NCI-H510A treated with DMSO at 0.1 percent for 48 hours (cell line): Measurements from ENCODE around the gene MTUS2.
"Not testable (repeated sequence)": the region's sequence is repeated elsewhere in the genome, so short reads cannot be mapped to it uniquely, and the experiment has no call there.

Source experiments
- DNase-seq: peaks from one replicate; lab custom pipeline; 2025; lab: John Stamatoyannopoulos, UW

MTUS2 gene

DNA sequence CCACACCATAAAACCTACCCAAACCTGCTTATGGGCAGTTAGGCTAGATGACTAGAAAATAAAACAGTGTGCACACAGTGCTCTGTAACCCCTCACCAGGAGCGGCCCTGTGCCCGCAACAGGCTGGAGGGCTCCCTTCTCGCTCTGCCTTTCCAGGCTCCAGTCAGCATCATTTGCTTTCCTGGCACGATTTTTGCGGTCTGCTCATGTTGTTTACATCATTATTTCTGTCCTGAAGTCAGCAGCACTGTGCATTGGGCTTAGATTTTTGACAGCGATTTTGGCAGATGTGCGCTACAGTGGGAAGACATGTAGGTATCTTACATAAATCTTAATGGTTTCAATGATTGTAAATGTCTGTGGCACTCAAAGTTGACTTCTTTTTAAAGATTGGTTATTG, 344.0 kb downstream of the MTUS2 start:
- DNase-seq = no peak

DNA sequence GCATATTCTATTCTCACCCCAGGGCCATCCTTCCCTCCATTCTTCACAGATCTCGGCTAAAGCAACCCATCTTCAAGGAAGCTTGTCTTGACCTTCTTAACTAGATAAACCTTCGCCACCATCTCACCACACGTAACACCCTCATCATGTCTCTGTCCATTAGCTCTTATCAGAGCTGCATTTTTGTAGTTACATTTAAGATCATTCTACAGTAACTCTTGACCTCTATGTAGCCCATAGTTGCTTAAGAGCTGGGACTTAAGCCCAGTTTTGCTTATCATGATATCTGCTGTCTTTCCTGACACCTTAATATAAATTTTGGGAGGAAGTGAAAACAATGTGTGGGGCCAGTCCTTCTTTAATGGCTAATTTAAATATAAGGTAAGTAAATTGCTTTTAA, 345.1 kb downstream of the MTUS2 start:
- no peak for DNase-seq

DNA sequence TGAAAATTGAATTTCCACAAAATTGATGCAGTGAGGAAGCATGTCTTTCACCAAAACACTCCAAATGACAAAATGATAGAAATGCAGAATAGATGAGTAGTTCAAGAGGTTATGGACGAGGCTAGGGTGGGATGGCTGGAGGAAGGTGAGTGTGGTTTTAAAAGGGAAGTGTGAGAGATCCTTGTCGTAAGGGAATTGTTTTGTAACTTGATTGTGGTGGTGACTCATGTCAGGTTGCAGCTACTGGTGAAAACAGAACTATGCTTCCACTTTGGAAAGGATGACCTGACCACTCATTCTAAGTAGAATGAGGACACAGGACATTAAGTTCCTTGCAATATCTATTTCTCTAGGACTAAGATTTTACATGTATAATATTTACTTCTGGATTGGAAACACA, 345.7 kb downstream of the MTUS2 start:
- no peak for DNase-seq

DNA sequence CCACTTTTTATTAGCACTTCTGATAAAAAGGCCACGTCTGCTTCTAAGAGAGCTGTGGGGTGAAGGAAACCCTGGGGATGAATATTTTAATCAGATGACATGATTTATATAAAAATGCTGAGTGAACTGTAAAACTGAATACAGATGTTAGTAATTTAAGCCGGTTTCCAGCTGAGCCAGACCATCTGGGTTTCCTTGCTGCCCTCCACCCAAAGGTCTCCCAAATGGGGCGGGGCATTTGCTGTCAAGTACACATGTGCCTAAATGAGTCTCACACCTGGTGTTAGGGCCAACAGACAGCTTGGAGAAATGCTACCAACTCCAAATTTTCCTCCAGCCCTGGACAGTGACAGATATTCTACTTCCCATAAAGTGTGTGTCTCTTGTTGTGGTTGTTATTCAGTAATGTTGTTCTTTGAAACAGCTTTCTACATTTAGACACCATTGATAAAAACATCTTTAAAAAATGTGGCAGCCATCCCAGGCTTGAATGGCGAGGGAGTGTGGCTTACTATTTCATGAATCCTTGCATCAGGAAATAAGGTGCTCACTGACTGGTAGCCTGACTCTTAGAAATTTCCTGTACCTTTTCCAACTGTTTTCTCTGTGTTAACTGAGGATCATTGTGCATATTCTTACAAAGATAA, 350.4 kb downstream of the MTUS2 start:
- no peak for DNase-seq

DNA sequence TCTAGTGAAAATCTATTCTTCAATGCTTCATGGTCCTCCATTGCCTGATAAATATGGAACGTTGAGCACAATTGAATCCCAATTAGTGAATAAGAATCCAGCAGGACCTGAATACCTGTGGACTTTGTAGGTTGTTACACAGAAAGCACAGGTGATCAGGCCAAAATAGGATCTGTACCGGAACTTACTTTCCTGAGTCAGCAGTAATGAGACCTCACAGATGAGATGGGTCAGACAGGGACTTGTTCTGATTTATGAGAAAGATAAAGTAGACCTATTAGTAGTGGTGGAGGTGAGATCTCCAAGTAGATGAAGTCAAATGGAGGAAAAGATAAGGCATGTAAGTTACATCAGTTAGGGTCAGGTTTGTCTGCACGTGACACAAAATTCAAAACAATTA, 351.1 kb downstream of the MTUS2 start:
- DNase-seq = no peak

DNA sequence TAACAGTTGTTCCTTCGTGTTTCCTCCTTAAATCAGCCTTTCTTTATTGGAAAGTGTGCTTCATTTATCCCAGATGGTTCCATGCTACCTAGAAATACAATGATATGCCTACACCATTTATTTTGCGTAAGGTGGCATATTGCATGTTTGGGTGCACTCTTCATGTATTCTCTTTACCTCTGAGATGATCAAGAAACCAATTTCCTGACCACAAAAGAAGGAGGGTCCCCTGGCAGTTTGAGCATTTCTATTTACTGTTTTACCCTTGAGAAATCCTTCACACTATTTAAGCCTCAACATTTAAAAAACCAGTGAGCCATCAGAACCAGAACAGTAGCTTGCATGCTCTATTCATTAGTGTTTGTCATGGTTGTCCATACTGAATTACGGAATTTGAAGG, 354.0 kb downstream of the MTUS2 start:
- DNase-seq = no peak

DNA sequence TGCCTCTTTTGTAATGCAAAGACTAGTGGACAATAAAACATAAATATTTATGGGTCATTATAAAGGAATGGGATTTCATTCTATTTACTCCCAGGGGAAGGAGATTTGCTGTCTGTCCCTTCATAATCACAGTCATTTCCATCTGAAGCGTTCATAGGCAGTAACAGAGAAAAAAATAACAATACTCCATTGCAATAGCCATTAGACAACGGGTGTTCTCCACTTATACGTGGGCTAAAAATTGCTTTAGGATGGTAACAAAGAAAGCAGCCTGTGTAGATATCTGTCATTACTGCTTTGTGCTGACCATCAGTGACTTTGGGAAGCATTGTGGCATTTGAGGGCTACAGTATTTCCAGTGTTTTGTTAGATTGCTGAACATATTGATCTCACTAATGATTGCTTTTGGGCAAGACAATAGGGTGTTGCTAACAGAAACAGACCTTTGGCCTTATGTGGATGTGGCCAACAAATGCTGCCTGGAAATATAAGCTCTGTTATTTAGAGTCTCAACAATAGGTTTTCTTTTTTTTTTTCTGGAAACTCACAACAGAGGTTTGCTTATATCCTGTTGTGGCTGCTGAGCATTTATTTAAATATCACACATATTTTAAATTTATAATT, 355.2 kb downstream of the MTUS2 start:
- no peak for DNase-seq

DNA sequence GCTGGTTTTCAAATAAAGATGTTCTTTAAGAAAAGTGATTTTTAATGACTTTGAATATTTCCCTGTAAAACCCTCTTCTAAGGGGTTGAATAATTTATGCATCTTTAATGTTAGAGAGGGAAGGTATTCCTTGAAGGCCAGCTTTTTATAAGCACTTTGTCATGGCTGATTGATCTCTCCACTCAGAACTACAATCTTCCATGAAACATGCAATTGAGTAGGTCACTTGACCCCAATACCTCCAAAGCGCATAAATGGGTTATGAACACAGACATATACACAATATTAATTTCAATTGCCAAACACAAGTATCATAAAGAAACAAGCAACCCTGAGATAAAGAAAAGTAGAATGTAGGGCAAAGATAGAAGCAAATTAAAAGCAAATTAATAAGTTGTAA, 359.9 kb downstream of the MTUS2 start:
- DNase-seq = no peak

DNA sequence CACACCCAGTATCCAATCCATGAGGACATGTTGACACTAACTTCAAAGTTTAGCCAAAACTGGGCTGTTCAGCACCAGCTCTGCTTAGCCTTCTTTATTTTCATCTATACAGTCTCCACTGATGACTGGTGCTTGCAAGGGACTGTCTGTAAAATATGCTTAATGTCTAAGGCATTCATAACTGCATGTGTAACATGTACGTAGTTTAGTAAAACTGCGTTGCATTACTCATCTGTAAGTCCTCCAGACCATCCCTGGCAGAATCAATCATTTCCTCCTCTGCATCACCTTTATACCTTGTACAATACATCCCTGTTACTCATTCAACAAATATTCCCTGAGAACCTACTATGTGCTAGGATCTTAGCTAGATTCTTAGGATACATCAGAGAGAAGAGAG, 362.1 kb downstream of the MTUS2 start:
- no peak for DNase-seq

DNA sequence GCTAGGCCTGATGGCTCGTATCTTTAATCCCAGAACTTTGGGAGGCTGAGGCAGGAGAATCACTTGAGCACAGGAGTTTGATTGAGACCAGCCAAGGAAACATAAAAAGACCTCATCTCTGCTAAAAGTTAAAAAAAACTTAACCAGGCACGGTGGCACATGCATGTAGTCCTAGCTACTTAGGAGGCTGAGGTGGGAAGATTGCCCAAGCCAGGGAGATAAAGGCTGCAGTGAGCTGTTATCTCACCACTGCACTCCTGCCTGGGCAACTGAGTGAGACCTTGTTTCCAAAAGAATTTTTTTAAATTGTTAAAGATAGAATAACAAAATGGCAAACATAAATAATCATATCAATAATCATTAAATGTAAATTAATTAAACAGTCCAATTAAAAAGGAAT, 365.8 kb downstream of the MTUS2 start:
- DNase-seq = no peak

DNA sequence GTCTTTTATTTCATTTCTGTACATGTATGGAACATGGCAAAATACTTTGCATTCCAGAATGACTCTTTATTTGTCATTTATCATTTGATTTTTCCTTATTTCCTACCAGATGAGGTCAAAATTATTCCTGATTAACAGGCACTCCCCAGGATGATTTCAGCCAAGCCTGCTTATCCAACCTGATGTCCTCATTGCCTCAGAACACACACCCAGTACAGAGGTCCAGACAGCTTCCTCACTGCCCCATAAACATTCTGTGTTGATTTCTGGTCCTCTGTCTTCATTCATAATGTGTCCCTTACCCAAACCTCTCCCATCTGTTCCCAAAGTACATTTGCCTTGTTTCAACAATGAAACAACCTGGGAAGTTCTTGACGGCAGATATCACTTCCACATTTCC, 367.4 kb downstream of the MTUS2 start:
- DNase-seq = no peak

DNA sequence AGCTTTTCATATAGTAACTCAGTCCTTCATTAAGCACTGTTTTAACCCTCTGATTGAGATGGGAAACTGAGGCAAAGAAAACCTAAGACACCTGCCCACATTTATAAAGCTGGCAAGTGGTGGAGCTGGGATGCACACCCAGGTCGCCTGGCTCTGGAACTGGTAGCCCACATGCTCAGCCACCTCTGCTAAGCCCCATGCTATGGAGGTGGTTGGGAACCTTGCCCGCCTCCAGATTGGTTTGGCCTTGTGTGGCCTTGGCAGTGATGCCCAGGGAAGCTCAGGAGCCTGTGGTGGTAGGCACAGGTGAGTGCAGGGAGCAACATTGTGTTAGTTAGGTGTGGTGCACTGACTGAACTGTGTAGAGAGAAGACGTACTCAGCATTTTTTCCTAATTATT, 370.2 kb downstream of the MTUS2 start:
- no peak for DNase-seq

DNA sequence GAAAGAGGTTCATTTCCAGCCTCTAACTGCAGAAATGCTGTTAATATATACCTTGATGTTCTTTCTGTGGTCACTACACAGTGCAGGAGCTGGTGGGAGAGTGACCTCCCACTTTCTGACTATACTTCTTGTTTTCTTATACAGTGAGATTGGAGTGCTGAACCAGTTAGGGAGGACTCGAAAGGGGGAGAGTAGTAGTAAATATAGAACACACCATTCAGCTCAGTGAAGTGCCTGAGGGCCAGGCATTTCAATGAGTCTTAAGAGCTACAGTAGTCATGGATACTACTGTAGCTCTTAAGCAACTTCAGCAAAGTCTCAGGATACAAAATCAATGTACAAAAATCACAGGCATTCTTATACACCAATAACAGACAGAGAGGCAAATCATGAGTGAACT, 372.9 kb downstream of the MTUS2 start:
- no peak for DNase-seq

DNA sequence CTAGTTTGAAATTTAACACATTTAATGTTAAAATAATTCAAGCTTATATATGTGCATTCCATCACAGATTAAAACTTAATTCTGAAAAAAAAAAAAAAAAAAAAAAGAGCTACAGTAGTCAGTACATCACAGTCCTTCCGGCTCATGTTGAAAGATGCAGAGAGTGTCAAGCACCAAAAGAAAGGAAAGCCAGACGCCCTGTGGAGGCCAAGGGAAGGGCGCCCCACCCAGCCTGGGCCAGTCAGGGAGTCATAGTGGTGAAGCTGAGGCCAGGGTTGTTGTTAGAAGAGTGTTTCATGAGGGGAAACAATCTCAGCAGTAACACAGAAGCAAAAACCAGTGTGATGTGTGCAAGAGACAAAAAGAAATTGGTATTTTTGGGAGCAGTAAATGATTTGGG, 375.3 kb downstream of the MTUS2 start:
- DNase-seq = no peak

DNA sequence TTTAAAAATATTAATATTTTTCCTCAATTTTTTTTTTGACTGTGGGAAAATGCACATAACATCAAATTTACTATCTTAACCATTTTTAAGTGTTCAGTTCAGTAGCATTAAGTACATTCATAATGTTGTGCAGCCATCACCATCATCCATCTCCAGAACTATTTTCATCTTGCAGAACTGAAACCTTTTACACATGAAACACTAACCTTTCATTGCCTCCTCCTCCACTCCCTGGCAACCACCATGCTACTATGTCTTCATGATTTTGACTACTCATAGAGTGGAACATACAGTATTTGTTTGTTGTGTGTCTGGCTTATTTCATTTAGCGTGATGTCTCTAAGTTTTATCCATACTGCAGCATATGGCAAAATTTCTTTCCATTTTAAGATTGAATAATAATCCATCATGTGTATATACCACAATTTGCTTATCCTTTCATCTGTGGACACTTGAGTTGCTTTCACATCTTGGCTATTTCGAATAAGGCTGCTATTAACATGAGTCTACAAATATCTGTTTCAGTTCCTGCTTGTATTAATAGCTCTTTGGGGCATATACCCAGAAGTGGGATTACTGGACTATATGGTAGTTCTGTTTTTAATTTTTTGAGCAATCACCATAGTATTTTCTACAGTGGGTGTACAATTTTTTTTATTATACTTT, 376.4 kb downstream of the MTUS2 start:
- DNase-seq = no peak

DNA sequence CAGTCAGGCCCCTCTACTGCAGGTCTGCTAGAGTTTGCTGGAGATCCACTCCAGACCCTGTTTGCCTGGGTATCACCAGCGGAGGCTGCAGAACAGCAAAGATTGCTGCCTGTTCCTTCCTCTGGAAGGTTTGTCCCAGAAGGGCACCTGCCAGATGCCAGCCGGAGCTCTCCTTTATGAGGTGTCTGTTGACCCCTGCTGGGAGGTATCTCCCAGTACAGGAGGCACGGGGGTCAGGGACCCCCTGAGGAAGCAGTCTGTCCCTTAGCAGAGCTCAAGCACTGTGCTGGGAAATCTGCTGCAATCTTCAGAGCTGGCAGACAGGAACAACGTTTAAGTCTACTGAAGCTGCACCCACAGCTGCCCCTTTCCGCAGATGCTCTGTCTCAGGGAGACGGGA, 382.6 kb downstream of the MTUS2 start:
- DNase-seq = not testable (repeated sequence)

DNA sequence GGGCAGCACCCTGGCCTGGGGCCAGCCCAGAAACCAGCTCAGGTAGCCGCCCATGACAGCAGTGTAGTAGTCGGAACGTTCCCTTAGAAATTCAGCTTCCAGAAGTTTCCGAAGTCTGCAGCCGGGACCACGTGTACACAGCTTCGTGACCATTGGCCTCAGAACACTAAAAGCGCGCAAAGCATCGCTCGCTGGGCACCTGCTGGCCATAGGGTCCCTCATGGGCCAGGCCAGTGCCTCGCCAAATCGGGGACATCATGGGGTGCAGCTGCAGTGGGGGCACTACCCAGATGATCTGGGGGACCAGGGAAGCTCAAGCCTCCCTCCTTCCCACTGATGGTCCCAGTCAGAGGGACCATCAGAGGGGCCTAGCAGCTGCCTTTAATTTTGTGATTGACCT, 384.5 kb downstream of the MTUS2 start:
- no peak for DNase-seq

DNA sequence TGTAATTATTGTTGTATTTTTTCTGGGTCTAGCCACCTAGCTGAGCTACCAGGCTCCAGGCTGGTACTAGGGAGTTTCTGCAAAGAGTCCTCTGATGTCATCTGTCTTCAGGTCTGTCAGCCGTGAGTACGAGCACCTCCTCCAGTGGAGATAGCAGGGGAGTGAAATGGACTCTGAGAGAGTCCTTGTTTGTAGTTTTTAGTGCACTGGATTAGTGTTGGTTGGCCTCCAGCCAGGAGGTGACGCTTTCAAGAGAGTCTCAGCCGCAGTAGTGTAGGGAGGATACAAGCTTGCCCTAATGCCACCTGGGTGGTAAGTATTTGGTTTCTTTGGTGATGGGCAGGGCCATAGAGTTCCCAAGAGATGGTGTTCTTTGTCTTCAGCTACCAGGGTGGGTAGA, 390.5 kb downstream of the MTUS2 start:
- DNase-seq = no peak

DNA sequence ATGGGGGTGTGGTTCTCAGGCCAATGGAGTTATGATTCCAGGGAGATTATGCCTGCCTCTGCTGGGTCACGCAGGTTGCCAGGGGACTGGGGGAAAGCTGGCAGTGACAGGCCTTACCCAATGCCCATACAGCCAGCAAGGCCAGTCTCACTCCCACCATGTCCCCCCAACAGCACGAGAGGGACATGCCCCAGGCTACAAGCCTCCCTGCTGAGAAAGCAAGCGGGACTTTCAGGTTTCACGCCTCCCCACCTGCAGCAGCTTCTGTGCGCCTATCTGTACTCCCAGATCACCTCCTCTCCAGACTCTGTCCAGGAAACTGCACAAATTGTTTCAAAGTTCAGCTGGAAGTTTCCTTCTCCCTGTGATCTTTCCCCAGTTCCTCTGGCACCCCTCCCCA, 391.0 kb downstream of the MTUS2 start:
- not testable (repeated sequence) for DNase-seq

DNA sequence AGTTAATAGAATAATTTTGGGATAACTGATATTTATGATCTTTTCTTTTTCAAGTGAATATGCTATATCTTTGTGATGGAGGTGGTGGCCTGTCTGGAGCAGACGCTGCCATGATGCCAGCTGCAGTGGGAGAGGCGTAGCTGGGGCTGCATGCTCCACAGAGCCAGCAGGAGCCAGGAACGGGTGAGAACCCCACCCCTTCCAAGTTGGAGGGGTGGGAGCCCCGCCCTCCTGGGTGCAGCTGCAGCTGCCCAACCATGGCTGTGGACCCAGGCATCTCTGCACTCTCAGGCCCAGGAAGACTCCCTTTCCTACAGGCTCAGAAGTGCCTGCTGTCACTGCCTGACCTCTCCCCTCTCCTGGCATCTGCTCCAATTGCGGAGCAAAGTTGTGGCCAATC, 402.3 kb downstream of the MTUS2 start:
- no peak for DNase-seq

DNA sequence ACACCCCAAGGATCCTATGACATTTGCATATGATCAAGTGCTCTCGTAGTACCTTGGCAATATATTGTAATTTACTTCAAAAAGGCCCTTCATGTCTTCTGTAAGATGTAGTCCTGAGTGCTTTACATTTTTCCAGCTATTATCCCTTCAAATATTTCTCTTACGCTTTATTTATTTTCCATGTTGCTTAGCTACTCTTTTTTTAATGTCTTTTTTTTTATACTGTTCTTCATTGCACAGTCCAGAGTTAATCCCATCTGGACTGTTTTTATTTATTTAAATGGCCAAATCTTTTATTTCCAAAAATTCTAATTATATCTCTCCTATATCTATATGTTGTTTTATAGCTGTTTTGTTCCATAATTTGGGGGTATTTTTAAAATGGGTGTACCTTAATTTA, 404.1 kb downstream of the MTUS2 start:
- no peak for DNase-seq

DNA sequence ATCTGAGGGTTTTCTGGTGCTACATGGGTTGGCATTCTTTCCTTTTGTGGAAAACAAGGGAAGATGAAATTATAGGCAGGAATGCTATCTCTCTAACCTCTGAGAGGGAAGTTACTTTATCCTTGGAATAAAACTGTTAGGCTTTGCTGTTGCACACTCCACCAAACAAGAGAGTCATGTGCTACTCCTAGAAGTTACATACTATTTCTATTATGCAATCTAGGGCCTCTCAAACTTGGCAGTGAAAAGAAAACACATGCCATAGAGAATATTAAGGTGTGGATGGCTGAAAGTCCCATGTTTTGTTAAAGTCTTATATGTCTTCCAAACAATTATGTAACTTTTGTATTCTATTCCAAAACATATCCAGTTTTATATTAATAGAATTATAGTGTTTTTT, 407.4 kb downstream of the MTUS2 start:
- no peak for DNase-seq

DNA sequence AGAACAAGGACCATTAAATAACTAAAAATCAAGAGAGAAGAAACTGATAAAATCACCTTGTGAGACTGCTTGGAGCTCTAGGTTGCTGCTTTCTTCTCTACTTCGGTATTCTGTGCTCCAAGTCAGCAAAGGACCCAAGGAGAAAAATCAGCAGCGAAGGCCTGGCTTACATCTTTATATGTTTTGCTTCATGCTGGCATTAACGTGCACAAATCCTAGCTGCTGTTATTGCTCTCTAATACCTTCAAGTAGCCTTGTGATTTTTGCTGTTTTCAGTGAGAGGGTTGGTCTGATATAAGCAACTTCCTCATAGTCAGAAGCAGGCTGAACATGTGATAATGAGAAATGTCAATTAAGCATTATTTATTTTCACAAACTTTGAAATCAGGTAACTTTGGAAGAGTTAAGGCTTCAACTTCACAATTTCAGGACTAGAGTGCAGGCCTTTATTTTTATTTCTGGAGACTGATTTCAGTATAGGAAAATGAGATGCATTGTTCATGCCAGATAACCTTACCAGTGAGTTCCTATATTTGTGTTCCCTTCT, 410.2 kb downstream of the MTUS2 start:
- no peak for DNase-seq
